K562 (cell line): ENCODE data around the gene LSM12.
"Not testable (repeated sequence)": the region's sequence is repeated elsewhere in the genome, so short reads cannot be mapped to it uniquely, and the experiment has no call there.

Experiments used
- FOXJ3 ChIP-seq: sonication (generic); formaldehyde crosslinking; IDR thresholded peaks from 2 replicates; pipeline ENCODE4 v1.4.0; 2020; ENCODE audit warnings: mild to moderate bottlenecking, missing genetic modification reagents
- JUNB ChIP-seq: fragments of 450-650 bp; formaldehyde crosslinking; conservative IDR thresholded peaks from 2 replicates; pipeline ENCODE4 v1.4.0; 2020; ENCODE audit warnings: mild to moderate bottlenecking
- NFE2 ChIP-seq: IDR thresholded peaks from 2 replicates; pipeline ENCODE4 v1.6.1; 2014; ENCODE audit warnings: antibody characterized with exemption, low read depth
- PKNOX1 ChIP-seq: fragments of 450-650 bp; IDR thresholded peaks from 2 replicates; pipeline ENCODE4 v1.6.1; 2016
- RCOR1 ChIP-seq, 2 experiments: IDR thresholded peaks; 2 replicates each; pipeline ENCODE4 v1.6.1; 2012; ENCODE audit warnings: low read depth in 2 of 2, low read length in 2 of 2, borderline replicate concordance in 1 of 2, improper control_type of control experiment in 1 of 2

GRCh38 chr17:44021227-44021626 lies 45.2 kb downstream of the LSM12 start:
- not testable (repeated sequence) for TF ChIP-seq FOXJ3 (CRISPR knock-in tag); PKNOX1; JUNB (CRISPR knock-in tag); NFE2; RCOR1 (IDR thresholded peaks at IDR 0.05; ENCODE audit: borderline replicate concordance in 1 of 2, low read depth in 2 of 2, low read length in 2 of 2)
